Keratinocyte (primary cell): ENCODE measurements around the gene EPHA6. TPM values are rescaled to one million over a fixed set of nuclear protein-coding genes. Genes with fewer than 3 reads are reported as not detected.

Experiments
- DNase-seq: peaks from one replicate; pipeline ENCODE4 v3.0.0-alpha.2; 2011; ENCODE audit warnings: low read depth, missing footprints, low spot score
- FAIRE-seq: peaks from 2 replicates; lab custom pipeline; 2011; peaks lifted over from hg19 to GRCh38; lab: Jason Lieb, UNC
- H2AFZ ChIP-seq: 2 replicates; pipeline ENCODE4 v1.6.0; 2012; ENCODE audit warnings: low read length, control low read depth, inconsistent platforms; ENCODE audit not compliant: control insufficient read depth
- H3K27ac ChIP-seq: 2 replicates; pipeline ENCODE4 v1.5.1; 2011; ENCODE audit warnings: low read length; ENCODE audit not compliant: control insufficient read depth, insufficient read depth
- H3K27me3 ChIP-seq: 3 replicates; pipeline ENCODE4 v1.6.0; 2011; ENCODE audit warnings: low read length; ENCODE audit not compliant: control insufficient read depth, insufficient read depth; ENCODE audit errors: extremely low read depth
- H3K36me3 ChIP-seq, 2 experiments: 2 replicates in 1 of 2; 3 replicates in 1 of 2; pipeline ENCODE4 v1.5.1; 2011; ENCODE audit warnings: low read length in 2 of 2, mild to moderate bottlenecking in 1 of 2; ENCODE audit not compliant: control insufficient read depth in 2 of 2, insufficient read depth in 2 of 2; ENCODE audit errors: extremely low read depth in 1 of 2
- H3K4me1 ChIP-seq: 3 replicates; pipeline ENCODE4 v1.5.1; 2011; ENCODE audit warnings: low read length; ENCODE audit not compliant: control insufficient read depth, insufficient read depth; ENCODE audit errors: extremely low read depth
- H3K4me2 ChIP-seq: 3 replicates; pipeline ENCODE4 v1.6.0; 2011; ENCODE audit warnings: low read depth, low read length; ENCODE audit not compliant: control insufficient read depth, insufficient read depth; ENCODE audit errors: extremely low read depth
- H3K4me3 ChIP-seq, 3 experiments: fragments of 200-600 bp in 1 of 3; sonication (generic) in 1 of 3; 2 replicates in 2 of 3; 3 replicates in 1 of 3; pipeline ENCODE4 v1.5.1; 2011 to 2016; ENCODE audit warnings: low read length in 3 of 3, mild to moderate bottlenecking in 3 of 3, control low read depth in 2 of 3, inconsistent platforms in 1 of 3, low read depth in 1 of 3, mixed read lengths in 1 of 3, mixed run types in 1 of 3, moderate library complexity in 1 of 3; ENCODE audit not compliant: control insufficient read depth in 2 of 3, insufficient read depth in 2 of 3; ENCODE audit errors: extremely low read depth in 1 of 3
- H3K79me2 ChIP-seq: 2 replicates; pipeline ENCODE4 v1.6.0; 2012; ENCODE audit warnings: low read length; ENCODE audit not compliant: control insufficient read depth, insufficient read depth
- H3K9ac ChIP-seq: 3 replicates; pipeline ENCODE4 v1.6.0; 2011; ENCODE audit warnings: low read length; ENCODE audit not compliant: control insufficient read depth, insufficient read depth; ENCODE audit errors: extremely low read depth
- H3K9me1 ChIP-seq: 3 replicates; pipeline ENCODE4 v1.6.0; 2011; ENCODE audit warnings: low read length; ENCODE audit not compliant: control insufficient read depth, insufficient read depth; ENCODE audit errors: extremely low read depth
- H3K9me3 ChIP-seq: 2 replicates; pipeline ENCODE4 v1.5.1; 2012; ENCODE audit warnings: low read depth, low read length; ENCODE audit not compliant: control insufficient read depth
- H4K20me1 ChIP-seq: 3 replicates; pipeline ENCODE4 v1.6.0; 2011; ENCODE audit warnings: low read length; ENCODE audit not compliant: control insufficient read depth, insufficient read depth; ENCODE audit errors: extremely low read depth
- CTCF ChIP-seq, 3 experiments: IDR thresholded peaks in 1 of 3; conservative IDR thresholded peaks in 1 of 3; optimal IDR thresholded peaks in 1 of 3; 2 replicates in 2 of 3; 3 replicates in 1 of 3; pipeline versions ENCODE3 to v1.5.1; 2011; ENCODE audit warnings: low read length in 3 of 3, mild to moderate bottlenecking in 3 of 3, moderate library complexity in 2 of 3, control low read depth in 1 of 3, inconsistent platforms in 1 of 3; ENCODE audit not compliant: insufficient read depth in 2 of 3; ENCODE audit errors: extremely low read depth in 1 of 3
- EZH2 ChIP-seq: IDR thresholded peaks from one replicate; pipeline ENCODE4 v1.6.1; 2012; ENCODE audit warnings: inconsistent platforms, mild to moderate bottlenecking, low read length, moderate library complexity
- dilution Hi-C: fragments of 300-500 bp; cut with MboI; formaldehyde crosslinking; loops from one replicate; pipeline ENCODE4 v1.7.0; 2020; ENCODE audit warnings: low sequenced_read_pairs; ENCODE audit not compliant: extremely low pct_ligation_motif_present
- polyA plus RNA-seq, 5 experiments: library from polyadenylated mRNA; depleted of rRNA in 3 of 5; stranded (reverse) in 3 of 5; stranded (forward) in 1 of 5; unstranded in 1 of 5; fragments of >200 nt; gene quantifications; 1 replicate in 1 of 5; 2 replicates in 3 of 5; 3 replicates in 1 of 5; pipeline versions ENCODE4 v1.2.1 to v1.2.3, GENCODE V29; 2011 to 2012; ENCODE audit warnings: missing spikeins in 2 of 5, low read depth in 1 of 5, low replicate concordance in 1 of 5

The EPHA6 gene
- polyA plus RNA-seq, 1 donor (not counting 4 experiments of a cell fraction or from before 2014, with no cell fraction given), result not detected

GRCh38 chr3:97421565-97421964, 607.2 kb downstream of the EPHA6 start:
- FAIRE-seq (no peak), DNase-seq (no peak)
- Histone ChIP-seq H3K27ac (no peak overlapping the region), H3K9me3 (no peaks in the 10 kb centered on the region), H3K4me2 (no peak overlapping the region), H4K20me1 (no peaks in the 10 kb centered on the region), H2AFZ (no peak overlapping the region), H3K79me2 (no peaks in the 10 kb centered on the region), H3K27me3 (no peaks in the 10 kb centered on the region), H3K36me3 (no peaks in the 10 kb centered on the region), H3K4me1 (no peaks in the 10 kb centered on the region), H3K4me3 (no peak overlapping the region), H3K9me1 (no peaks in the 10 kb centered on the region), H3K9ac (no peak overlapping the region)
- dilution Hi-C loops, result no loop called here
- TF ChIP-seq CTCF (optimal IDR thresholded peaks at IDR 0.05 in 1 of 3, IDR thresholded peaks at IDR 0.05 in 1 of 3, conservative IDR thresholded peaks at IDR 0.05 in 1 of 3; ENCODE audit: extremely low read depth in 1 of 3, insufficient read depth in 2 of 3, low read length in 3 of 3), result no peak
- no peak for TF ChIP-seq EZH2

GRCh38 chr3:97425002-97425401, 610.6 kb downstream of the EPHA6 start:
- Histone ChIP-seq H3K27ac (no peak overlapping the region), H2AFZ (no peak overlapping the region), H3K4me1 (no peaks in the 10 kb centered on the region), H3K9me3 (no peaks in the 10 kb centered on the region), H3K4me2 (no peak overlapping the region), H3K36me3 (no peaks in the 10 kb centered on the region), H3K27me3 (no peaks in the 10 kb centered on the region), H3K79me2 (no peaks in the 10 kb centered on the region), H3K9me1 (no peaks in the 10 kb centered on the region), H4K20me1 (no peaks in the 10 kb centered on the region), H3K4me3 (no peak overlapping the region), H3K9ac (no peak overlapping the region)
- FAIRE-seq, result no peak
- no peak for TF ChIP-seq EZH2
- no peak for TF ChIP-seq CTCF (optimal IDR thresholded peaks at IDR 0.05 in 1 of 3, IDR thresholded peaks at IDR 0.05 in 1 of 3, conservative IDR thresholded peaks at IDR 0.05 in 1 of 3; ENCODE audit: extremely low read depth in 1 of 3, insufficient read depth in 2 of 3, low read length in 3 of 3)
- dilution Hi-C loops, result no loop called here
- no peak for DNase-seq
